Effector memory CD4-positive, alpha-beta T cell (primary cell): ENCODE data around the gene ANO7.

ENCODE experiments used
- DNase-seq, 3 donors: peaks; one replicate each; pipeline ENCODE4 v3.0.0-alpha.2; 2020
- H3K27ac ChIP-seq: 2 replicates; pipeline ENCODE4 v1.7.0; 2013; ENCODE audit warnings: mild to moderate bottlenecking, low read length, moderate library complexity; ENCODE audit not compliant: insufficient read depth, poor library complexity, severe bottlenecking
- H3K27me3 ChIP-seq: replicated peaks from 2 replicates; pipeline ENCODE4 v1.7.0; 2013; ENCODE audit warnings: mild to moderate bottlenecking, low read length; ENCODE audit not compliant: insufficient read depth, control insufficient read depth, poor library complexity, severe bottlenecking
- H3K36me3 ChIP-seq: 2 replicates; pipeline ENCODE4 v1.7.0; 2013; ENCODE audit warnings: mild to moderate bottlenecking, low read length, moderate library complexity; ENCODE audit not compliant: control insufficient read depth, insufficient read depth
- H3K4me1 ChIP-seq: 2 replicates; pipeline ENCODE4 v1.7.0; 2013; ENCODE audit warnings: low read length, mild to moderate bottlenecking; ENCODE audit not compliant: control insufficient read depth, insufficient read depth, poor library complexity, severe bottlenecking
- H3K4me3 ChIP-seq: 2 replicates; pipeline ENCODE4 v1.7.0; 2013; ENCODE audit warnings: low read length, low read depth, mild to moderate bottlenecking; ENCODE audit not compliant: insufficient read depth, poor library complexity, severe bottlenecking
- H3K9me3 ChIP-seq: 2 replicates; pipeline ENCODE4 v1.7.0; 2013; ENCODE audit warnings: mild to moderate bottlenecking, low read length, moderate library complexity; ENCODE audit not compliant: control insufficient read depth

ANO7 gene

GRCh38 chr2:241199897-241200821, 11.7 kb downstream of the ANO7 start:
- H3K4me3 ChIP-seq = no peak overlapping the region
- no peaks in the 10 kb centered on the region for H3K4me1 ChIP-seq
- no peak overlapping the region for H3K27ac ChIP-seq
- no peak for DNase-seq
- H3K27me3 ChIP-seq = no peaks in the 10 kb centered on the region
- no peaks in the 10 kb centered on the region for H3K9me3 ChIP-seq
- H3K36me3 ChIP-seq = no peaks in the 10 kb centered on the region

- no peaks in the 10 kb centered on the region for H3K27me3 ChIP-seq
- DNase-seq = no peak
- no peak overlapping the region for H3K27ac ChIP-seq
- no peak overlapping the region for H3K4me3 ChIP-seq
- H3K36me3 ChIP-seq = no peaks in the 10 kb centered on the region
- no peaks in the 10 kb centered on the region for H3K4me1 ChIP-seq
- no peaks in the 10 kb centered on the region for H3K9me3 ChIP-seq
Measured at GRCh38 chr2:241200822-241201395, 12.4 kb downstream of the ANO7 start.

- H3K27me3 ChIP-seq = no peaks in the 10 kb centered on the region
- no peak overlapping the region for H3K27ac ChIP-seq
- no peak for DNase-seq
- no peaks in the 10 kb centered on the region for H3K9me3 ChIP-seq
- no peaks in the 10 kb centered on the region for H3K4me1 ChIP-seq
- no peak overlapping the region for H3K4me3 ChIP-seq
- no peaks in the 10 kb centered on the region for H3K36me3 ChIP-seq
Measured at GRCh38 chr2:241201445-241202267, 13.2 kb downstream of the ANO7 start.

GRCh38 chr2:241202268-241202585, 13.8 kb downstream of the ANO7 start:
- no peaks in the 10 kb centered on the region for H3K9me3 ChIP-seq
- no peak overlapping the region for H3K4me3 ChIP-seq
- no peaks in the 10 kb centered on the region for H3K4me1 ChIP-seq
- no peak for DNase-seq
- no peaks in the 10 kb centered on the region for H3K27me3 ChIP-seq
- H3K36me3 ChIP-seq = no peaks in the 10 kb centered on the region
- H3K27ac ChIP-seq = no peak overlapping the region

- Histone ChIP-seq H3K4me1 (no peaks in the 10 kb centered on the region), H3K27ac (no peak overlapping the region), H3K9me3 (no peaks in the 10 kb centered on the region), H3K36me3 (no peaks in the 10 kb centered on the region), H3K4me3 (no peak overlapping the region), H3K27me3 (no peaks in the 10 kb centered on the region)
- DNase-seq = no peak
Measured at GRCh38 chr2:241202681-241203080, 14.2 kb downstream of the ANO7 start.

- no peak overlapping the region for H3K27ac ChIP-seq
- no peak overlapping the region for H3K4me3 ChIP-seq
- H3K27me3 ChIP-seq = no peaks in the 10 kb centered on the region
- no peaks in the 10 kb centered on the region for H3K9me3 ChIP-seq
- DNase-seq = no peak
- H3K4me1 ChIP-seq = no peaks in the 10 kb centered on the region
- no peaks in the 10 kb centered on the region for H3K36me3 ChIP-seq
Measured at GRCh38 chr2:241203218-241204009, 14.9 kb downstream of the ANO7 start.

- no peaks in the 10 kb centered on the region for H3K36me3 ChIP-seq
- no peak overlapping the region for H3K4me3 ChIP-seq
Measured at GRCh38 chr2:241204010-241204384, 15.5 kb downstream of the ANO7 start.

GRCh38 chr2:241204490-241204889, 16.0 kb downstream of the ANO7 start:
- H3K9me3 ChIP-seq = no peaks in the 10 kb centered on the region
- no peaks in the 10 kb centered on the region for H3K4me1 ChIP-seq
- no peaks in the 10 kb centered on the region for H3K27me3 ChIP-seq
- DNase-seq = no peak
- H3K27ac ChIP-seq = no peak overlapping the region
- H3K36me3 ChIP-seq = no peaks in the 10 kb centered on the region
- no peak overlapping the region for H3K4me3 ChIP-seq

More at GRCh38 chr2:241204010-241204384, 15.5 kb downstream of the ANO7 start:
- H3K27me3 ChIP-seq = no peaks in the 10 kb centered on the region
- no peaks in the 10 kb centered on the region for H3K4me1 ChIP-seq
- no peak overlapping the region for H3K27ac ChIP-seq
- no peak for DNase-seq
- no peaks in the 10 kb centered on the region for H3K9me3 ChIP-seq

GRCh38 chr2:241205086-241205485, 16.6 kb downstream of the ANO7 start:
- no peaks in the 10 kb centered on the region for H3K27me3 ChIP-seq
- H3K4me3 ChIP-seq = no peak overlapping the region
- no peaks in the 10 kb centered on the region for H3K36me3 ChIP-seq
- DNase-seq = no peak
- H3K9me3 ChIP-seq = no peaks in the 10 kb centered on the region
- no peaks in the 10 kb centered on the region for H3K4me1 ChIP-seq
- H3K27ac ChIP-seq = no peak overlapping the region
